OCI-LY1 (cell line): ENCODE data around the gene MAST4.

Experiments
- CTCF ChIP-seq: fragments of 200-600 bp; sonication (generic), shearing (Covaris generic); IDR thresholded peaks from 2 replicates; pipeline ENCODE4 v1.5.1; 2017; ENCODE audit warnings: mild to moderate bottlenecking, antibody characterized with exemption, low read length, moderate library complexity, mixed read lengths
- EZH2 ChIP-seq: fragments of 200-600 bp; sonication (generic), shearing (Covaris generic); IDR thresholded peaks from 2 replicates; pipeline ENCODE4 v1.8.0; 2017; ENCODE audit warnings: borderline replicate concordance, mixed run types, mild to moderate bottlenecking, antibody characterized with exemption, low read length, moderate library complexity, mixed read lengths

- TF ChIP-seq CTCF (no peak), EZH2 (no peak)
Observed at GRCh38 chr5:66889524-66889923, 293.3 kb downstream of the MAST4 start.
